Measurements from ENCODE around the gene GIMD1.

GIMD1 gene

DNA sequence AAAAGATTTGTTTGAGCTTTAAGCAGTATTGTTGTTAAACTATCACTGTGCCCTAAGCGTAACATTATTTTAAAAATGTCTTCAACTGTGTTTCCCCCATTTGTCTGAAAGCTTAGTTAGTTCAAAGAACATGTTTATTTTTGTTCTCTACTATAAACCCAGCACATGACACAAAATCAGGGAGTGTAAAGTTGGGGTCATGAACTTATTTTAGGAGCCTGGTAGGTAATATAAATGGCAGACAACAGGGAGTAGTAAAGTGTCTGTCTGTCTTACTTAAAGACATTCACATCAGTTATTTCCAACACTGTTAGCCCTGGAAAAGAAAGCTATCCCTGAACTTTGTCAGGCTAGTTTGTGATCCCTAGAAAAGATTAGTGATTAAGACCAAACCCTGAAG, 48.3 kb downstream of the GIMD1 start:
- H3K9me3 ChIP-seq (ENCODE audit: insufficient read depth, low read depth, low read length) = no peaks in the 10 kb centered on the region
- TF ChIP-seq EZH2phosphoT487 (IDR thresholded peaks at IDR 0.05; ENCODE audit: borderline replicate concordance) = no peak
- no peak for TF ChIP-seq CTCF (conservative IDR thresholded peaks at IDR 0.05; ENCODE audit: low read length)
- peaks cover 24% of the 10 kb centered on the region for H4K20me1 ChIP-seq (ENCODE audit: insufficient read depth, low read length, poor library complexity, severe bottlenecking)
- H3K27me3 ChIP-seq (ENCODE audit: insufficient read depth, low read length, poor library complexity, severe bottlenecking) = no peaks in the 10 kb centered on the region
- H3K36me3 ChIP-seq (ENCODE audit: insufficient read depth, low read length) = no peaks in the 10 kb centered on the region
- no peaks in the 10 kb centered on the region for H3F3A ChIP-seq (ENCODE audit: low read depth)
- H3K9ac ChIP-seq (ENCODE audit: low read depth, low read length, poor library complexity, severe bottlenecking) = no peak overlapping the region
- H3K4me1 ChIP-seq (ENCODE audit: insufficient read depth, low read length, poor library complexity, severe bottlenecking) = peaks cover 29% of the 10 kb centered on the region
- H3K9me2 ChIP-seq (replicated peaks; ENCODE audit: low read depth, low read length) = no peaks in the 10 kb centered on the region
- peak overlapping the region; percentile 93 for H3K4me2 ChIP-seq (ENCODE audit: low read depth, low read length, poor library complexity, severe bottlenecking)
- H3K4me3 ChIP-seq (ENCODE audit: low read length, poor library complexity, severe bottlenecking) = no peak overlapping the region
- H3K79me2 ChIP-seq (ENCODE audit: insufficient read depth, low read length) = peaks cover 60% of the 10 kb centered on the region
- H2AFZ ChIP-seq (ENCODE audit: low read length) = no peak overlapping the region

DNA sequence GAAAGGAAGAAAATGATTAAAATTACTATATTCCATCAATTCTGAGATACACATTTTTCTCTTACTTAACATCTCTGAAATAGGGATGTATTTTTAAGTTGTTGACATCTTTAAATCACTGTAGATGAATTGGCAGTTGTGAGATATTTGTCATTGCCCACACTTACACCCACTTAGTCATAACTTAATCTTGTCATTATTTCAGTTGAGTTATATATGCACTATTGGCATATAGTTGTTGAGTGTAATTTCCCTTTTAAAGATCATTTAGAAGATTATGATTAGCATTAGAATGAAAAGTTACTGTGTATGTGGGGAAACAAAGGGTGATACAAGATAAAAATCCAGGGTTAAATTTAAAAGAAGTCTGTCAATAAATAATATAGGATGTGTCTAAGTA, 50.1 kb downstream of the GIMD1 start:
- H3K27me3 ChIP-seq (ENCODE audit: insufficient read depth, low read length, poor library complexity, severe bottlenecking) = no peaks in the 10 kb centered on the region
- peak overlapping the region; percentile 92 for H3K4me3 ChIP-seq (ENCODE audit: low read length, poor library complexity, severe bottlenecking)
- no peak overlapping the region for H2AFZ ChIP-seq (ENCODE audit: low read length)
- no peaks in the 10 kb centered on the region for H3F3A ChIP-seq (ENCODE audit: low read depth)
- TF ChIP-seq EZH2phosphoT487 (IDR thresholded peaks at IDR 0.05; ENCODE audit: borderline replicate concordance) (no peak), CTCF (conservative IDR thresholded peaks at IDR 0.05; ENCODE audit: low read length) (no peak)
- peak overlapping the region; percentile 93 for H3K4me2 ChIP-seq (ENCODE audit: low read depth, low read length, poor library complexity, severe bottlenecking)
- H3K79me2 ChIP-seq (ENCODE audit: insufficient read depth, low read length) = peaks cover 77% of the 10 kb centered on the region
- H4K20me1 ChIP-seq (ENCODE audit: insufficient read depth, low read length, poor library complexity, severe bottlenecking) = peaks cover 24% of the 10 kb centered on the region
- H3K9ac ChIP-seq (ENCODE audit: low read depth, low read length, poor library complexity, severe bottlenecking) = peak overlapping the region; percentile 89
- H3K4me1 ChIP-seq (ENCODE audit: insufficient read depth, low read length, poor library complexity, severe bottlenecking) = peaks cover 38% of the 10 kb centered on the region
- no peaks in the 10 kb centered on the region for H3K9me2 ChIP-seq (replicated peaks; ENCODE audit: low read depth, low read length)
- H3K36me3 ChIP-seq (ENCODE audit: insufficient read depth, low read length) = no peaks in the 10 kb centered on the region
- H3K9me3 ChIP-seq (ENCODE audit: insufficient read depth, low read depth, low read length) = no peaks in the 10 kb centered on the region

DNA sequence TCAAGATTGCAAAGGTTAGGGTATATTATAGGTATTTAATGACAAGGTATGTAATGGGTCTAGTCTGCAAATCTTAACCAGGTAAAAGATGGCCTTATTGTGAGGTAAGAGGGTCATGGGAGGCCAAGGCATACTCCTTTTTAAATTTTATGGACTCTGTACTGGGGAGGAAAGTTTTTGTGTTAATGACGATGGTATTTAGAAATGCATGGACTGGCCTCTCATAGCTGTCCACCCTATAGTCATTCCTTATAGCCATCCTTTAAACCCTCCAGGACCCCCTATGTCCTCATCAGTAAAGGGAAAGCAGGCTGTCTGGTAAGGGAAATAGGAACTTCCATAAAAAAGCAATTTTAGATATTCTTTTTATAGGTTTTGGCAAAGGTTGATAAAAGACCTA, 50.8 kb downstream of the GIMD1 start:
- H3K4me1 ChIP-seq (ENCODE audit: insufficient read depth, low read length, poor library complexity, severe bottlenecking) = peaks cover 43% of the 10 kb centered on the region
- H3K36me3 ChIP-seq (ENCODE audit: insufficient read depth, low read length) = no peaks in the 10 kb centered on the region
- no peaks in the 10 kb centered on the region for H3K27me3 ChIP-seq (ENCODE audit: insufficient read depth, low read length, poor library complexity, severe bottlenecking)
- H3K4me3 ChIP-seq (ENCODE audit: low read length, poor library complexity, severe bottlenecking) = peak overlapping the region; percentile 92
- no peaks in the 10 kb centered on the region for H3K9me3 ChIP-seq (ENCODE audit: insufficient read depth, low read depth, low read length)
- H4K20me1 ChIP-seq (ENCODE audit: insufficient read depth, low read length, poor library complexity, severe bottlenecking) = peaks cover 24% of the 10 kb centered on the region
- H3K4me2 ChIP-seq (ENCODE audit: low read depth, low read length, poor library complexity, severe bottlenecking) = peak overlapping the region; percentile 93
- H3K9me2 ChIP-seq (replicated peaks; ENCODE audit: low read depth, low read length) = no peaks in the 10 kb centered on the region
- no peak overlapping the region for H2AFZ ChIP-seq (ENCODE audit: low read length)
- TF ChIP-seq EZH2phosphoT487 (IDR thresholded peaks at IDR 0.05; ENCODE audit: borderline replicate concordance) (no peak), CTCF (conservative IDR thresholded peaks at IDR 0.05; ENCODE audit: low read length) (no peak)
- peak overlapping the region; percentile 89 for H3K9ac ChIP-seq (ENCODE audit: low read depth, low read length, poor library complexity, severe bottlenecking)
- peaks cover 78% of the 10 kb centered on the region for H3K79me2 ChIP-seq (ENCODE audit: insufficient read depth, low read length)
- H3F3A ChIP-seq (ENCODE audit: low read depth) = no peaks in the 10 kb centered on the region
